HepG2 (cell line): ENCODE data around the gene RAET1E. TPM values are rescaled to one million over a fixed set of nuclear protein-coding genes. Genes with fewer than 3 reads are reported as not detected.

Experiments
- ATAC-seq: fragments of 200-7000 bp; cut with Tn5 transposase; 3 replicates; pipeline ENCODE4 v1.9.1; 2020; ENCODE audit warnings: mild to moderate bottlenecking, moderate library complexity
- BruUV-seq: library from RNA; stranded (reverse); fragments of 400-500 nt; replicated peaks from 2 replicates; lab custom pipeline; 2021; lab: Mats Ljungman, UMichigan
- CTCF ChIA-PET: fragments of 300-600 bp; formaldehyde crosslinking; extraction: SDS; loops from one replicate; lab custom pipeline; 2021; ENCODE audit warnings: low total read pairs, inconsistent platforms, low intra/inter-chr PET ratio; lab: Yijun Ruan, JAX
- POLR2A ChIA-PET: fragments of 350-600 bp; sonication (Branson Sonifier 250); formaldehyde crosslinking; loops from one replicate; lab custom pipeline; 2020; ENCODE audit warnings: antibody characterized with exemption, inconsistent platforms; lab: Yijun Ruan, JAX
- DNase-seq: peaks from one replicate; pipeline ENCODE4 v3.0.0-alpha.2; 2015; ENCODE audit warnings: low spot score
- FAIRE-seq: peaks from 3 replicates; lab custom pipeline; 2011; peaks lifted over from hg19 to GRCh38; lab: Jason Lieb, UNC
- H2AFZ ChIP-seq: one replicate; pipeline ENCODE4 v1.6.1; 2011; ENCODE audit warnings: low read length, inconsistent platforms
- H3K27ac ChIP-seq: fragments of 300-600 bp; 3 replicates; pipeline ENCODE4 v1.8.0; 2011; ENCODE audit warnings: mixed run types, mild to moderate bottlenecking, mixed read lengths, low read length, inconsistent platforms; ENCODE audit not compliant: insufficient read depth; ENCODE audit errors: extremely low read length
- H3K27me3 ChIP-seq, 2 experiments: fragments of 200-600 bp in 1 of 2; 2 replicates in 1 of 2; 3 replicates in 1 of 2; pipeline versions ENCODE4 v1.6.0 to v1.8.0; 2011; ENCODE audit warnings: low read length in 2 of 2, mild to moderate bottlenecking in 2 of 2, moderate library complexity in 2 of 2, inconsistent platforms in 1 of 2; ENCODE audit not compliant: insufficient read depth in 2 of 2, control insufficient read depth in 1 of 2
- H3K36me3 ChIP-seq, 2 experiments: fragments of 200-600 bp in 1 of 2; replicated peaks in 1 of 2; 2 replicates in 1 of 2; 3 replicates in 1 of 2; pipeline versions ENCODE4 v1.5.1 to v1.8.0; 2011; ENCODE audit warnings: low read length in 2 of 2, inconsistent platforms in 1 of 2; ENCODE audit not compliant: insufficient read depth in 2 of 2, control insufficient read depth in 1 of 2
- H3K4me1 ChIP-seq: 2 replicates; pipeline ENCODE4 v1.5.1; 2012; ENCODE audit warnings: low read length, inconsistent platforms; ENCODE audit not compliant: insufficient read depth
- H3K4me2 ChIP-seq: 2 replicates; pipeline ENCODE4 v1.6.0; 2011; ENCODE audit warnings: low read depth, low read length, inconsistent platforms
- H3K4me3 ChIP-seq, 3 experiments: fragments of 200-600 bp in 1 of 3; sonication (generic), shearing (Covaris generic) in 1 of 3; replicated peaks in 1 of 3; 2 replicates each; pipeline ENCODE4 v1.5.1; 2011 to 2016; ENCODE audit warnings: low read length in 3 of 3, inconsistent platforms in 2 of 3, low read depth in 2 of 3, mild to moderate bottlenecking in 2 of 3, control low read depth in 1 of 3, mixed read lengths in 1 of 3; ENCODE audit not compliant: insufficient read depth in 1 of 3
- H3K79me2 ChIP-seq: one replicate; pipeline ENCODE4 v1.6.1; 2011; ENCODE audit warnings: low read length, inconsistent platforms; ENCODE audit not compliant: insufficient read depth
- H3K9ac ChIP-seq: 2 replicates; pipeline ENCODE4 v1.6.0; 2011; ENCODE audit warnings: mild to moderate bottlenecking, low read depth, low read length, inconsistent platforms; ENCODE audit not compliant: insufficient read depth
- H3K9me3 ChIP-seq: 2 replicates; pipeline ENCODE4 v1.5.1; 2012; ENCODE audit warnings: mild to moderate bottlenecking, low read length
- H4K20me1 ChIP-seq: 2 replicates; pipeline ENCODE4 v1.6.0; 2011; ENCODE audit warnings: inconsistent platforms, mild to moderate bottlenecking, low read length, moderate library complexity; ENCODE audit not compliant: insufficient read depth
- ATF7-NPFF ChIP-seq: sonication (generic); formaldehyde crosslinking; IDR thresholded peaks from 2 replicates; pipeline ENCODE4 v1.8.1; 2023; ENCODE audit warnings: mild to moderate bottlenecking, low read depth, missing genetic modification reagents, moderate library complexity
- CHCHD3 ChIP-seq: sonication (generic); formaldehyde crosslinking; IDR thresholded peaks from 2 replicates; pipeline ENCODE4 v1.8.0; 2022; ENCODE audit warnings: mild to moderate bottlenecking, missing genetic modification reagents, moderate library complexity
- HOXD1 ChIP-seq: sonication (generic); formaldehyde crosslinking; IDR thresholded peaks from 2 replicates; pipeline ENCODE4 v1.5.0; 2020; ENCODE audit warnings: missing genetic modification reagents
- KAT2B ChIP-seq: fragments of 150-350 bp; IDR thresholded peaks from 2 replicates; pipeline ENCODE4 v1.6.1; 2014; ENCODE audit warnings: low read depth, low read length, borderline replicate concordance
- MBD4 ChIP-seq: IDR thresholded peaks from 2 replicates; pipeline ENCODE4 v1.6.1; 2012; ENCODE audit warnings: low read length, inconsistent platforms, borderline replicate concordance
- NCOA2 ChIP-seq: sonication (generic); formaldehyde crosslinking; IDR thresholded peaks from 2 replicates; pipeline ENCODE4 v1.8.0; 2022; ENCODE audit warnings: inconsistent platforms
- SALL1 ChIP-seq: sonication (generic); formaldehyde crosslinking; IDR thresholded peaks from 2 replicates; pipeline ENCODE4 v1.8.0; 2022; ENCODE audit warnings: mild to moderate bottlenecking, missing genetic modification reagents
- SCMH1 ChIP-seq: sonication (generic); formaldehyde crosslinking; IDR thresholded peaks from 2 replicates; pipeline ENCODE4 v1.9.0; 2021; ENCODE audit warnings: missing genetic modification reagents, mild to moderate bottlenecking, borderline replicate concordance
- SMARCE1 ChIP-seq: fragments of 450-650 bp; IDR thresholded peaks from 2 replicates; pipeline ENCODE4 v1.6.1; 2017; ENCODE audit warnings: borderline replicate concordance
- TAF1 ChIP-seq: sonication (generic); formaldehyde crosslinking; IDR thresholded peaks from 2 replicates; pipeline ENCODE4 v1.4.0; 2020; ENCODE audit warnings: missing genetic modification reagents
- ZFP37 ChIP-seq: sonication (generic); formaldehyde crosslinking; IDR thresholded peaks from 2 replicates; pipeline ENCODE4 v1.4.0; 2020; ENCODE audit warnings: missing genetic modification reagents, borderline replicate concordance
- ZNF260 ChIP-seq: sonication (generic); formaldehyde crosslinking; IDR thresholded peaks from 2 replicates; pipeline ENCODE4 v1.4.0; 2020; ENCODE audit warnings: missing genetic modification reagents, low read depth, mild to moderate bottlenecking, borderline replicate concordance
- ZNF460 ChIP-seq: sonication (generic); formaldehyde crosslinking; IDR thresholded peaks from 2 replicates; pipeline ENCODE4 v1.5.1; 2020; ENCODE audit warnings: missing genetic modification reagents, mild to moderate bottlenecking, borderline replicate concordance
- ZNF7 ChIP-seq: IDR thresholded peaks from 2 replicates; pipeline ENCODE4 v1.6.1; 2016; ENCODE audit warnings: missing biosample characterization, missing genetic modification reagents
- WGBS: methylation state at CpG from one replicate; pipeline ENCODE4 v1.1.6; 2017; ENCODE audit warnings: low lambda C conversion rate; 5-methylcytosine and 5-hydroxymethylcytosine counted together
- in situ Hi-C: cut with HindIII; loops from 2 replicates; pipeline ENCODE4 v1.10.0; 2017; ENCODE audit warnings: low pct_unique_long_range_greater_than_20kb; ENCODE audit not compliant: extremely low pct_ligation_motif_present
- intact Hi-C: fragments of 100-400 bp; cut with micrococcal nuclease; formaldehyde crosslinking; loops from one replicate; pipeline ENCODE4 v1.10.0; 2022; ENCODE audit not compliant: unreplicated experiment
- polyA plus RNA-seq, 8 experiments: library from polyadenylated mRNA; depleted of rRNA in 3 of 8; stranded (reverse) in 7 of 8; unstranded in 1 of 8; fragments of >200 nt; fragmentation: Illumina TruSeq in 4 of 8; extraction: Trizol in 4 of 8; gene quantifications; 2 replicates each; pipeline versions ENCODE4 v1.2.1 to v1.2.3, GENCODE V29; 2011 to 2016; ENCODE audit warnings: low read depth in 4 of 8, missing spikeins in 1 of 8, mixed read lengths in 1 of 8; ENCODE audit not compliant: insufficient read depth in 1 of 8
- total RNA-seq, 5 experiments: library from RNA; depleted of rRNA; stranded (reverse); fragments of >200 nt; fragmentation: Illumina TruSeq; extraction: Trizol; gene quantifications; 2 replicates each; pipeline ENCODE4 v1.2.3, GENCODE V29; 2016; ENCODE audit warnings: low read depth in 1 of 5
- TF ChIP-seq, protein P1 (sequence below): sonication (generic); formaldehyde crosslinking; IDR thresholded peaks from 2 replicates; pipeline ENCODE4 v1.5.0; 2020; ENCODE audit warnings: mild to moderate bottlenecking, missing genetic modification reagents

The RAET1E gene
- total and polyA plus RNA-seq, 2 of the 13 experiments (the other 11 are each of a cell fraction or from before 2014, with no cell fraction given): not detected

DNA sequence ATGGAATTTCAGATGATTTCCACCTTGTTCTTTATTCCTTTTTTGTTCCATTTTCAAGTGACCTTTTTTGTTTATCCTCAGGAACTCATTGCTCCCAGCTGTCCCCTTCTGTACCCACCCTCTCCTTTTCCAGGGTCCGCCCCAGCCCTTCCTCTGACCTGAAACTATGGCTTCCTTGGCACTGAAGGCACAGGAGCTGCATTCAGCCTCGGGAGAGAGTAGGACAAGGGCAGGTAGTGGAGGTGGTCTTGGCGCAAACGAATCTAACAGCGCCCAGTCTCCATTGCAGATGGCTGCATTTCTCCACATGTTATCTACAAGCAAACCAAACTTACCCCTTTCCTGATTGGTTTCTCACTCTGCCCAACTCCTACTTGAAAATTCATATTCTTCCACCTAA is 35.1 kb upstream of the RAET1E start:
- Histone ChIP-seq H3K36me3 (no peaks in the 10 kb centered on the region), H4K20me1 (no peaks in the 10 kb centered on the region), H3K9ac (no peak overlapping the region), H3K9me3 (no peaks in the 10 kb centered on the region), H3K4me1 (no peaks in the 10 kb centered on the region; the same call in 1 of the 2 replicates), H3K79me2 (no peaks in the 10 kb centered on the region), H3K4me3 (no peak overlapping the region), H3K27me3 (peaks cover 4 to 52% of the 10 kb centered on the region in 2 experiments; a peak in 4 of 5 replicates), H3K27ac (no peak overlapping the region), H2AFZ (no peak overlapping the region), H3K4me2 (no peak overlapping the region)
- POLR2A ChIA-PET: no interaction called here
- no TSS peak for BruUV-seq
- intact Hi-C loops (loop anchor here (10.0 kb wide), 1 partner anchor 882 kb away; no protein-coding TSS in a partner anchor), in situ Hi-C loops (loop anchor here (5.0 to 10.0 kb wide), 2 partner anchors 94 to 882 kb away; partner anchors contain the start of gene RAET1L)
- no peak for ATAC-seq
- 15% methylated on average over 5 of the region's 5 CpGs for WGBS
- no peak for DNase-seq
- FAIRE-seq: no peak
- CTCF ChIA-PET: interaction anchor here (4.1 kb wide), 1 partner anchor 84 kb away, joined by 64 read pairs; no protein-coding TSS in a partner anchor
- TF ChIP-seq, protein P1, sequence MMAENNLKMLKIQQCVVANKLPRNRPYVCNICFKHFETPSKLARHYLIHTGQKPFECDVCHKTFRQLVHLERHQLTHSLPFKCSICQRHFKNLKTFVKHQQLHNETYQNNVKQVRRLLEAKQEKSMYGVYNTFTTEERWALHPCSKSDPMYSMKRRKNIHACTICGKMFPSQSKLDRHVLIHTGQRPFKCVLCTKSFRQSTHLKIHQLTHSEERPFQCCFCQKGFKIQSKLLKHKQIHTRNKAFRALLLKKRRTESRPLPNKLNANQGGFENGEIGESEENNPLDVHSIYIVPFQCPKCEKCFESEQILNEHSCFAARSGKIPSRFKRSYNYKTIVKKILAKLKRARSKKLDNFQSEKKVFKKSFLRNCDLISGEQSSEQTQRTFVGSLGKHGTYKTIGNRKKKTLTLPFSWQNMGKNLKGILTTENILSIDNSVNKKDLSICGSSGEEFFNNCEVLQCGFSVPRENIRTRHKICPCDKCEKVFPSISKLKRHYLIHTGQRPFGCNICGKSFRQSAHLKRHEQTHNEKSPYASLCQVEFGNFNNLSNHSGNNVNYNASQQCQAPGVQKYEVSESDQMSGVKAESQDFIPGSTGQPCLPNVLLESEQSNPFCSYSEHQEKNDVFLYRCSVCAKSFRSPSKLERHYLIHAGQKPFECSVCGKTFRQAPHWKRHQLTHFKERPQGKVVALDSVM (CRISPR knock-in tag): no peak
- TF ChIP-seq TAF1 (CRISPR knock-in tag) (no peak), HOXD1 (CRISPR knock-in tag) (no peak), KAT2B (no peak), ZNF460 (CRISPR knock-in tag) (no peak), SCMH1 (CRISPR knock-in tag) (no peak), SALL1 (CRISPR knock-in tag) (no peak), NCOA2 (no peak), ATF7-NPFF (CRISPR knock-in tag) (no peak), ZNF7 (CRISPR knock-in tag) (no peak), CHCHD3 (CRISPR knock-in tag) (no peak), SMARCE1 (no peak), ZFP37 (CRISPR knock-in tag) (no peak), ZNF260 (CRISPR knock-in tag) (no peak), MBD4 (no peak)
